Activated naive CD4-positive, alpha-beta T cell treated with anti-CD3 and anti-CD28 coated beads, Interleukin-2, amount 50 U/mL, for 16 hours (primary cell): ENCODE measurements around the gene NSDHL.

Experiments
- DNase-seq: peaks from one replicate; pipeline ENCODE4 v3.0.0-alpha.2; 2020

NSDHL gene

DNA sequence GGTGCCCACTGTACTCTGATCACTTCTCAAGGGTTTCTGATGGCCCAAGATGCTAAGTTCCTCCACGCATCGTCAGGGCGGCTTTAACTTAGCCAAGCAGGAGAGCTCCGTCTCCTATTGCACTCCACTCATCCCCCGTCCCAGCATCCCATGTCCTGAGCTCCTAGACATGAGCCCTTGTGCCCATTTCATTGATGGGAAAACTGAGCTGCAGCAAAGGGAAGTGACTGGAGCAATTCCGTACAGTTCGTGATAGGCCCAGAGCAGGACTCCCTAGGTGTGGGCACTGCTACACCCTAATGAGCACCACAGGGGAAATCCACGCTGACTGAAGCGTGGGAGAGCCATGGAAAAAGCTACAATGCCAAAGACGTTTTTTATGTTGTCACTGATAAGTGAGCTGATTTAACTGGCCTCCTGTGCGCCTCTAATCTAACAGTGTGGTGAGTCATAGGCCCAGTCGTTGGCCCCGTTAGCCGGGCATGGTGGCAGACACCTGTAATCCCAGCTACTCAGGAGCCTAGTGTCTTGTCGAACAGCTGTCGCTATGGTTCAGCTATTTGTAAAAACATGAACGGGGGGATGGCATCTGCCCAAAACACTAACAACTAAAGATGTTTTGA lies 14.9 kb downstream of the NSDHL start:
- DNase-seq: no peak

DNA sequence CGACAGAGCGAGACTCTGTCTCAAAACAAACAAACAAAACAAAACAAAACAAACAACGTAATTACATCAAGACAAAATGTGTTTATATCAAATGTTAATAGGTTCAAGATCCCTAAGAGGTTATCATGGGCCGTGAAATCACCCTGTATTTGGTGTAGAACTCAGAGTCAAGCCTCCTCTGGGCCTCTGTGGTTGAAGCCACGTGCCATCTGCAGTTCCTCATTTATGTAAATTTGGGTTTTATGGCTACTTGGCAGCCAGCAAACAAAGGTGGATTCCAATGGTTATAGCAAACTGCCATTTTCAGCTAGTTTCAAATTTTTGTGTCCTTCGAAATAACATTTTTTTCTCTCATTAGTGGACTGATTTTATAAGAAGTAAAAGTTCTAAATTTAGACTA lies 16.4 kb downstream of the NSDHL start:
- no peak for DNase-seq

DNA sequence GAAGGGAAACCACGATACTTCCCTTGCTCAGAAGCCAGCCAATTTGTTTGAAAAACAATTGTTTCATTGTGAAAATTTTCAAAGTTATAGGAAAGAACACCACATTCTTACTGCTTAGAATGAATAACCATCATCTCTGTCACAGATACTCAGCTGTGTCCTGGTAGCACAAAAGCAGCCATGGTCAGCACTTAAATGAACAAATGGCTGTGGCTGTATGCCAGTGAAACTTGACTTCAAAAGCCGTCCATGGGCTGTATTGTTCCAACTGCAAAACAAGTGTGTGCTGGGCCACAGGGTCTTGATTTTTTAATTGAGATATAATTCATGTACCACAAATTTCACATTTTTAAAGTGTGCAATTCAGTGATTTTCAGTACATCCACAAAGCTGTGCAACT lies 19.6 kb downstream of the NSDHL start:
- no peak for DNase-seq

DNA sequence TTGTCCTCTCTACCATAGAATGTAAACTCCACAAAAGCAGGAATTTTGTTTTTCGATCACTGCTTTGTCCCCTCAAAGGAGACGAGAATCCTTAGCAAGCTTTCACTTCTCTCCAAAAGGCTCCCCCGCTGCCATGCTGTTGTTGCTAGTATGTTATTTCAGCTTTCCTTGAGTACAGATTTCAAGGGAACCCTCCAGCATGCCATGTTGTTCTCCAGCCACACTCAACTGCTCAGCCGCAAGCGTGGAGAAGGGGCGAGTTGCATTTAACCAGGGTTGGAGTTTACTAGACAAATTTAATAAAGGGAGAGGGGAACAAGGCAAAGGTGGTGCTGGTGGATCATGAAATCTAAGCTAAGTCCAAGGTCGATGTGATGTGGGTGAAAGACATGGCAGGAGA lies 23.1 kb downstream of the NSDHL start:
- DNase-seq: no peak

DNA sequence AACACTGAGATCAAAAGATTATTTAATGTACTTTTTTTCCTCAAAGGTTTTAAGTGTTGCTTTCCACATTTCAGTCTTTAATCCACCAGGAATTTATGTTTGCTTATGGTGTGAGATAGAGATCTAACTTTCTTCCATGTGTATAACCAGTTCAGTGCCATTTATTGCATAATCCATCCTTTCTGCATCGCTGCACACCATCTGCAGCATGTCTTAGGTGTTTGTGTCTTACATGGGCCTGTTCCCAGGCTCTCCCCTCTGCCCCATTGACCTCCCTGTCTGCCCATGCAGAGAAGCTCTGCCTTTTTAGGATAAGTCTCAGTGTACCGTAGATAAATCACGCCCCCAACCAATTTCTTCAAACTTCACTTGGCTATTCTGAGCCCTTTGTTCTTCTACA lies 30.3 kb downstream of the NSDHL start:
- DNase-seq: no peak

DNA sequence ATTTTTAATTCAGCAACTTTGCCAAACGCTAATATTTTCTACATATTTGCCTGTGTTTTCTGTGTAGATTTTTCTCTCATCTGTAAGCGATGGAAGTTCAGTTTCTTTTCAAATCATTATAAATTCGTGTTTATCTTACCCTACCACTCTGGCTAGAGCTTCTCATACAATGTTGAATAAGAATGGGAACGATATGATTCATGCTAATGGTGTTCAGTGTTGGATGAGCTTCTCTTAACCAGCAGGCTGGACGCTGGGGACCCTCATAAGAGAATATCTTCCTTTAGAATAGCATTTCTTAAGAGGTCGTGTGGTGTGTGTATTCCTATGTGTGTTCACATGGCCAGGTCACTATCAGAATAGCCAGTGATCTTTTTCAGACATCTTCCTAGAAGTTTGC lies 31.0 kb downstream of the NSDHL start:
- no peak for DNase-seq

DNA sequence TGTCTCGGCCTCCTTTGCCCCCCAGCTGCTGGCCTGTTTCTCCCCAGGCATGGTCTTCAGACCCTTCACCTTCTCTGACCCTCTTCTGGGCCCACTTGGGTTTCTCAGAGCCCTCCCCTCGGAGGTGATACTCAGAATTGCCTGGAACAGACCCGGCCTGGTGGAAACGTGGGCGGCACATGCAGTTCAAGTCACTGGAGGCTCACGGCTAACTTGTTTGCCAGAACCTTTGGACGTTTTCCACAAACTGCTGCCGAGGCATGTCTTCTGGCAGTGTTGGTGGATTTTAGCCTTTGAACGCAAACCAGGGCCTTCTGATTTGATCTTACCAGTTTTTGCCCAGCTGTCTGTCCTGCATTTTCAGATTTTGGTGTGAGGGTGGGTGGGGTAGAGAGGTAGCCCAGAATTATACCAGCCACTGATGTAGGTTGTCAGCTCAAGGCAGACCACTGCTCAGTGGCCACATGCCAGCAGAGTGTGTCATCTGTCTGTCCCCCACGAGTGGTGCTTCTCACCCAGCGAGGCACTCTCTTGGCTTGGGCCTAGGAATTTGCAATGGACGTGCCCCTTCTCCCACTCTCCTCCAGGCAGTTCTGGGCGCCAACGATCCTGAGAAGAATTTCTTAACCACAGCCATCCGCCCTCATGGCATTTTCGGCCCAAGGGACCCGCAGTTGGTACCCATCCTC lies 34.5 kb downstream of the NSDHL start:
- DNase-seq: no peak

DNA sequence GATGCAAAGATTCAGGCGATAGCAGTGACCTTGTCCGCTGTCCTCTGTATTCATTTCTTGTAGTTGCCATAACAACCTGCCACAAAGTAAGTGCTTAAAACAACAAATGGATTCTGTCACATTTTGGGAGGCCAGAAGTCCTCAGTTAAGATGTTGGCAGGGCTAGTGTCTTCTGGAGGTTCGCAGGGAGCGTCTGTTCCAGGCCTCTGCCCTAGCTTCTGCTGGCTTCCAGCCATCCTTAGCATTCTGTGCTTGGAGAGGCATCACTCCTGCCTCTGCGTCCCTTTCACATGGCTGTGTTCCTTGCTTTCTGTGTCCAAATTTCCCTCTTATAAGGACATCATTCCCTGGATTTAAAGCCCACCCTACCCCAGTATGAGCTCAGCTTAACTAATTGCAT lies 35.5 kb downstream of the NSDHL start:
- DNase-seq: no peak

DNA sequence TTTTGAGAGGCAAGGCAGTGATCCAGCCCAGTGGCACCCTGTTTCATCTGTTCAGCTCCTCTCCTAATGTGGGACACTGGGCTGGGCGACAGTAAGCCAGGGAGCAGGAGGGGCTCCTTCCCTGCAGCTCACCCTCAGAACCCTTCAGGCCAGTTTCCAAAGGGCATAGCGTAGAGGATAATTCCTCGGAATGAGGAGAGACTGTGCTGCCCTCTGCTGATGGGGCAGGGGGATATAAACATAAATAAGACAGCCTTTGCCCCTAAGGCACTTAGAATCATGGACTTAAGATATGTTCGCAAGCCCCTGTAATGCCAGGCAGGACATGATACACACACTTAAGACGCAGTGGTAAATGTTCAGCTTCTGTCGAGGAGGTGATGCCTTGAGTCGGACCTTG lies 39.1 kb downstream of the NSDHL start:
- no peak for DNase-seq

DNA sequence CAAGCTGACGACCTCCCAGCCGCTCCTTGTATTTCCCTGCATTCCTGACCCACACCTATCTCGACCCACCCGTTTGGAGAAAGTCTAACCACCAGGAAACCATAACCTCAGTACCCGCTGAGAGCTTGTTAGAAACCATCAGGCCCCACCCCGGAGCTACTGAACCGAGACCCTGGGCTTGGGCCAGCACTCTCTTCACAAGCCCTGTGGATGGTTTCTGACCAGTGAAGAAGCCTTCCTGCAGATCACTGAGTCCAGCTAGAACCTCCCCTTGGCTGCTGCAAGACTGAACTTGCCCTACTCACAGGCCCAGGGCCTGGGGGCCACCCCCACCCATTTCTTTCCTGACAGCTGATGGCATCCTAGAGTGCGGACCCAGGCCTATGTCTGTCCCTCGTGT lies 40.4 kb downstream of the NSDHL start:
- DNase-seq: no peak

DNA sequence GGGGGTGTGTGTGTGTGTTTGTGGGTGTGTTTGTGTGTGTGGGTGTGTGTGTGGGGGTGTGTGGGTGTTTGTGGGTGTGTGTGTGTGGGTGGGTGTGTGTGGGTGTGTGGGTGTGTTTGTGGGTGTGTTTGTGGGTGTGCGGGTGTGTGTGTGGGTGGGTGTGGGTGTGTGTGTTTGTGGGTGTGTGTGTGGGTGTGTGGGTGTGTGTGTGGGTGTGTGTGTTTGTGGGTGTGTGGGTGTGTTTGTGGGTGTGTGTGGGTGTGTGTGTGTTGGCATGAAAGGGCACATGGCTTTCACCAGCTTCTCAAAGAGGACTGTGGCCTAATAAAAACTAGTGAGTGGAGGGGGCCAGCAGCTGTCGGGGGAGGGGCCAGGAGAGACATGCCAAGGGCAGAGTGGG lies 41.7 kb downstream of the NSDHL start:
- no peak for DNase-seq

DNA sequence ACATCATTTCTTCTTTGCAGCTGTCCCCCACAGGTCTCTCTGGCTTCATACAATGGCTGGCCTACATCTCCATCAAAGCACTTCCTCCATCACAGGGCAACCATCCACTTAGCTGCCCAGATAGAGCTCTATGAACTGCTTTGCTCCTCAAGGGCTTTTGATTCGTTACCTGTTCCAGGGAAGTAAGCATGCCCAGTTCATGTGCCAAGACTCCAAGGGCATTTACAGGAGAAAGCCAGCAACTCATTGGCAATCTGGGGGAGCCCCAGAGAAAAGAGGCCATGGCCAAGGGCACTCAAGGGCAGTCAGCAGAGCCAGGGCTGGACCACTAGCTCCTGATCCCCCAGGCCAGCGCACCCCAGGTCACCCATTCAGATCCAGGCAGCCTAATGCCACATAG lies 42.5 kb downstream of the NSDHL start:
- no peak for DNase-seq

DNA sequence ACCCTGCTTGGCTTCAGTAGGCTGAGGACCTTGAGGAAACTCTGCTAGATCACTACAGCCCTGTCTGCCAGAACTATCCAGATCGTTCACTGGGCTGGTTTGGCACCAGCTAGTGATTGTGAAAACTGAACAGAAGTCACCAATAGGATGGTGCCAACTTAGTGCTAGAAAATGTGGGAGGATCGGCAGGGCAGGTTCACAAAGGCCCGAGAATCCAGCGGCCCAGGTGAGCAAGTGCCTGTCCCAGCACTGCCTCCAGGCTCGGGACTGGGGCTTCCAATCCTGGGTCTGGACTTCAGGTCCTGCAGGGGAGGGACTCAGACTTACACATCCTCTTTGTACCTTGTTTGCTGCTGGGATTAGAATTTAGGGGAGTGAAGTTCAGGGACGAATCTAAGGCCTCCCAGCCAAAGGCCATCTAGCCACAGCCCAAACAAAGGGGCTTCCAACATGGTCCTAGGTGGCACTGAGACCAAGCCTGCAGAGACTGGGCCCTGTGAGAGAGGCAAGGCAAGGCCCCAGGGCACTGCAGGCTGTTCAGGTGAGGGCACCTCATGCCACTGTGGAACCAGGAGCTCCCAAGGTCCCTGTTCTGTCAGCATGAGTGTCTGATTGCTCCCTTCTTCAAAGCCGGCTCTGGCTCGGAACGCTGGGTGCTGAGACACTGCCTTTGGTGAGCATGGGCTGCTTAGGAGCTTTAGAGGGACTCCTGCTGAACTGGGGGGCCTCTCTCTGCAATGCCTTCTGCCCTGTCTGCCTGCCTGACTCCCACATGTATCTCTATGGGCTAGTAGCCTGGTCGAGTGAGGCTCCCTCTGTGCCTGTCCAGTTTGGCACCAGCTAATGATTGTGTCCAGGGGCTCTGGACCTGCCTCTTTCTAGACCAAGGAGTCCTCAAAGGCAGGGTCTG lies 46.3 kb downstream of the NSDHL start:
- DNase-seq: no peak

DNA sequence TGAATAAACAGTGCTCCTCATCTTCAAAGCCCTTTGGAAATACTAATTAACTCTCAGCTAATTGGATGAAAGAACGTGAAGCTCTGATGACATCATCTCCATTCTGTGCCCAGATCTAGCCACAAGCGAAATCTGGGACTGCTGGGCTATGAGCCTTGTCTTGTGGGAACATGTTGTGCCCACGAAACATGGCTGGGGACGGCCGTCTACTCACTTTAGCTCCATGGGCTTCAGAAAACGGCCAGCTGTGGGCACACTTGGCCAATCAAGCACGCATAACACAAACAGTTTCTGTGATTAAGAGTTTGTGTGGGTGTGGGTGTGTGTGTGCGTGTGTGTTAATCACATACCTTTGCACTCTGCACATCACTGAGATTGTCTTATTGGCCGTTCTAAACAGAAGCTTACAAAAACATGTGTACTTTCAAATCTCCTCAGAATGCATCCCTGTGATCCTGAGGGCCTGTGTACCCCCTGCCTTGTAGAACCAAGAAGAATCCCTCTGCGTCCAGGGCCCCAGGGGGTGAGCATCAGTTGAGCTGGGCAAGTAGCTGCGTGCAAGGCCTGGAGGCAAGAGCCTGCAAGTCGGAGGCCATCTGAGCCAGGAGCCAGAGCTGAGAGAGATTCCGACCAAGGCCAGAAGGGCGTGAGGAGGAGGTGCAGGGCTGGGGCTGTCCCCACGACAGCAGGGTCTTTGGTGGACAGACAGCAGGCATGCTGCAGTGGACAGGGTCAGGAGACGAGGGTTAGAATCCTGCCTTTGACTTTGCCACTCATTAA lies 48.3 kb downstream of the NSDHL start:
- DNase-seq: no peak

DNA sequence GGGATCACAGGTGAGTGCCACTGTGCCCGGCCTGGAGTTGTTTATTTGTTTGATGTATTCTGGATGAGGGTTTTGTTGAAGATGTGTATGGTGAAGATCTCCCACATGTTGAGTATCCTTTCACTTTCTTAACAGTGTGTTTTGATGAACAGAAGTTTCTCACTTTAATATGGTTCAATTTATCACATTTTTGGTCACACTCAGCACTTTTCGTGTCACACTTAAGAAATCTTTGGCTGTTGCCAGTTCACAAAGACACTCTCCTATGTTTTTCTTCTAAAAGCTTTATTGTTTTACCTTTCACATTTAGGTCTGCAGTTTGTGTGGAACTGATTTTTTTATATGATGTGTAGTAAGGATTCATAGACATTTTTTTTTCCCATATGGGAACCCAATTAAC lies 50.4 kb downstream of the NSDHL start:
- DNase-seq: no peak

DNA sequence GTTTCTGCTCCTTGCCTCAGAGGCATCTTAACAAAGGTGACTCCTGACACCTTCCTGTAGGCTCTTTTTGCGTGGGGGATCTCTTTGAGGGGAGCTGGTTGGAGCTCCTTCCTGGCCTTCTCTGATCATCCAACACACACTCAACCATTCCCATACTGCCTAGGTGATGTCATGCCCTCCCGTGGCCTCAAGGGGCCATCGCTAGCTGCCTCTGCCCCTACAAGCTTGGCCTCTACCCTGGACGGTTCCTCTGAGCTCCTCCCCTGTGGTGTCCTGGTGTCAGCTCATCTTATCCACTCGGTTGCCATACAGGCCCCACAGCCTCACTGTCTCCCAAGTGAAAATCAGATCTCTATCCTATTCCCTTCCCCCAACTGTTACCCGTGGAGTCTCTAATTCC lies 53.3 kb downstream of the NSDHL start:
- no peak for DNase-seq

DNA sequence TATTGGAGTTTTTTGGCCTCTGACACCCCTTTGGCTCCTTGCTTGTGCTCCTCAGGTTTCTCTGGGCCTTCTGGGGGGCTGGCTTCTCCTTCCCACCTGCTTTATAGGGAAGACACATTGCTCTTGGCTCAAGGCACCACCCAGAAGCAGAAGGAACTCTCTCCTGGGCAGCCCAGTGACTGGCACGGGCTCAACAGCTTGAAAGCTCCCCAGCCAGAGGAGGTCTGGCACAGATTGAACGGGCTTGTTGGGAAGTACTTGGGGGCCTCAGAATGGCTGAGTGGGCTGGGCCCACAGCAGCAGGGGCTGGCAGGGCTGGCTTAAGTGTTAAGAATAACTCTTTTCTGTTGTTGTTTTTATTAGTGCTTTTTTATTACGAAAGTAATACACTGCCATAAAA lies 55.9 kb downstream of the NSDHL start:
- DNase-seq: no peak

DNA sequence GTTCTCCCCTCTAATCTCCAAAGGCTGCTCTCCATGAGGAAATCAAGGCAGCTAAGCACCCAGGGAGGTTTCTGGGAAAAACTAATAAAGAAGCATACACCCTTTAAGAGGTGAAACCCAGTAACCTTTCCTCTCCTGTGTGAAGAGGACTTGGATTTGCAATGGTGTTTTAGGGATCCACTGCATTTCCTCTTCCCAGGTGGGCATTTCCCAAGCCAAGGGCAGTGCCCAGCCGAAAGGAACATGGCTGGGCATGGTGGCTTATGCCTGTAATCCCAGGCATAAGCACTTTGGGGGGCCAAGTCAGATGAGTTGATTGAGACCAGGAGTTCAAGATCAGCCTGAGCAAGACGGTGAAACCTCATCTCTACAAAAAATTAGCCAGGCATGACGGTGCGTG lies 61.6 kb downstream of the NSDHL start:
- no peak for DNase-seq

DNA sequence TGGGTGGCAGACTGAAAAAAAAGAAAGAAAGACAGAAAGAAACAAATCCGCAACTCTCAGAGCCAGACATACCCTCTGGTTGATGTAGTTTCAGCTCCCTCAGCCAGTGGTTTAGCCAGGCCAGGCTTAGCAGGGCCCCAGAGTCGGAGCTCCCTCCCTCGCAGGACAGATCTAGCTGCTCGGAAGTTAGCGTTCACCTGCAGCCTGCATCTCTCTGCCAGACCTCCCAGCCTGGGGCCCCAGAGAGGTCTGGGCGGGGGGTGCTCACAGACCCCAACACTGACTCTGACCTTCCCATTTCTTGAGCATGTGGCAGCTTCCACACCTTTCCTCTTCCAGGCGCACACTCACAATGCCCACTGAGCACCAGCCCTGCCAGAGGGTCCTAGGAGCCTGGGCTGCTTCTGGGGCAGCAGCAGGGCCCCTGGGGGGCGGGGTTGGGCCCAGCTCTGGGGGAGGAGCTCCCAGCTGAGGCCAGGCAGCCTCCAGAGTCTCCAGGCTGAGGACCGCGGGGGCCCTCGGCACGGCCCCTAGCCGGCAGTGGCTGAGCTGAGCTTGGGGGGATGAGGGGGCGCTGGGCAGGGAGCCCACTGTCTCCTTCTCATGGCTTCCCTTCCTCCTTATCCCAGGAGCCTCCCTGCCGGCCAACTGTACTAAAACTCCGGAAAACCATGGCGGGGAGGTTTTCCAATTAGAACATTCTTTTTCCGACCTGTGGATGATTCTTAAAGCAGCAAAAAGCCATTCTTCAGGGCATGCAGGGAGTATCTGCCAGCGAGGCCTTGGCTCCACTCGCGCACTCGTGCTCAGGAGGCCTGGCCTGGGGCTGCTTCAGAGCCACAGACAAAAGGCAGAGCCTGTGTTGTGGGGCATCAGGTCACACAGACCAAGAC lies 62.4 kb downstream of the NSDHL start:
- DNase-seq: no peak

DNA sequence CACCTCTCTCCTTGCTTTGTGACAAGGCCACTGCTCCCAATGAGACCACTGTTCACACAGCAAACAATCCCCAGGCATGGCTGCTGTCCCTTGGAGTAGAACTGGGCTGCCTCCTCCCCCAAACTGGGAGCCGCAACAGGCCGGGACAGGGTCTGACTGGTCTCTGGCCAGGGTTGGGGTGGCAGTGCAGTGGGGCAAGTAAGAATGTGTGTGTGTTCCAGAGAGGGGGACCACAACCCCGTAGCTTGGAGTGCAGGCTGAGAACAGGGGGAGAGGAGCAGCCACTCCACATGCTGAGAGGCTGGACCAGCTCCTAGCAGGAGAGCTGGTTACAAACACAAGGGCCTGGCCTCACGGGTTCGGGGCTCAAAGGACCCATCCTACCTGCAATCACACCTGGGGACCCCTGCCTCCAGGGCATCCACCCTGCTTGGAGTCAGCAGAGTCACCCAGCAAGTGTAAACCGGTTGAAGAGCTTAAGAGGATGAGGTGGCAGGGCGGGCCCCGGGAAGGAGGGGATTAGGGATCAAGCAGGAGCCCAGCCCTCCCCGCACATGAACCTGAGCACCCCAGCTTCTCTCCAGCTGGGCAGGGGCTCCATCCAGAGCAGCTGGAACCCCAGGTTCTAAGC lies 63.2 kb downstream of the NSDHL start:
- DNase-seq: no peak

DNA sequence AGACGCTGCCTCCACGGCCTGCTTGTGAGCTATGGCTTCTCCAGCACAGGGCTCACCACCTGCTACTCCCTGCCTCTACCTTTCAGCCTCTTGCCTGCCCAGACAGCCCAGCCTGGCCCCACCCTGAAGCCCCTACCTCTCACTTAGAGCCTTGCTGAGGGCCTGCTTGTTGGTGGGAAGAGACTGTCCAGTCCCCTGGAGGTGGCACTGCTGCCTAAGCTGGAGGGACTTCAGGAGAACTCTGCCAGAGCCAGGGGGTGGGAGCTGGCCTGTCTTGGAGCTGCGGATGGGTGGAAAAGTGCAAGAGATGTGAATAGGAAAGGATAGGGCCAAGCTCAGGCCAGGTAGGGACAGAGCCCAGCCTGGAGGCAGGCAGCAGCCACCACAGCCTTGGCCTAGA lies 64.3 kb downstream of the NSDHL start:
- no peak for DNase-seq
